Hepatocyte (in vitro differentiated cells): ENCODE data around the gene WNK1. TPM values are rescaled to one million over a fixed set of nuclear protein-coding genes. Genes with fewer than 3 reads are reported as not detected.

ENCODE experiments used
- DNase-seq: peaks from one replicate; pipeline ENCODE4 v3.0.0-alpha.2; 2016; ENCODE audit warnings: low spot score
- H2AFZ ChIP-seq: fragments of 200-600 bp; sonication (generic); 2 replicates; pipeline ENCODE4 v1.6.0; 2016; ENCODE audit warnings: antibody characterized with exemption, mild to moderate bottlenecking
- H3K27ac ChIP-seq: fragments of 200-600 bp; sonication (generic); 2 replicates; pipeline ENCODE4 v1.5.1; 2016; ENCODE audit warnings: mild to moderate bottlenecking
- H3K27me3 ChIP-seq: fragments of 200-600 bp; sonication (generic); 2 replicates; pipeline ENCODE4 v1.6.1; 2016
- H3K36me3 ChIP-seq: fragments of 200-600 bp; sonication (generic); replicated peaks from 2 replicates; pipeline ENCODE4 v1.5.1; 2016; ENCODE audit warnings: low read depth; ENCODE audit not compliant: insufficient read depth
- H3K4me1 ChIP-seq: fragments of 200-600 bp; sonication (generic); 2 replicates; pipeline ENCODE4 v1.5.1; 2016; ENCODE audit warnings: mild to moderate bottlenecking, moderate library complexity; ENCODE audit not compliant: insufficient read depth
- H3K4me2 ChIP-seq: fragments of 200-600 bp; sonication (generic); 2 replicates; pipeline ENCODE4 v1.6.0; 2016
- H3K4me3 ChIP-seq: fragments of 200-600 bp; sonication (generic); 2 replicates; pipeline ENCODE4 v1.5.1; 2016; ENCODE audit warnings: mild to moderate bottlenecking
- H3K79me2 ChIP-seq: fragments of 200-600 bp; sonication (generic); 2 replicates; pipeline ENCODE4 v1.6.0; 2017; ENCODE audit warnings: mild to moderate bottlenecking
- H3K9me2 ChIP-seq: fragments of 200-600 bp; sonication (generic); replicated peaks from 2 replicates; pipeline ENCODE4 v1.6.0; 2017; ENCODE audit warnings: mild to moderate bottlenecking; ENCODE audit not compliant: insufficient read depth
- H3K9me3 ChIP-seq: fragments of 200-600 bp; sonication (generic); 2 replicates; pipeline ENCODE4 v1.5.1; 2016; ENCODE audit warnings: low read depth, mild to moderate bottlenecking
- H4K20me1 ChIP-seq: fragments of 200-600 bp; sonication (generic); 2 replicates; pipeline ENCODE4 v1.6.0; 2016; ENCODE audit warnings: mild to moderate bottlenecking; ENCODE audit not compliant: insufficient read depth, poor library complexity, severe bottlenecking
- CTCF ChIP-seq: fragments of 200-600 bp; sonication (generic); IDR thresholded peaks from 2 replicates; pipeline ENCODE4 v1.5.1; 2016; ENCODE audit warnings: antibody characterized with exemption, mild to moderate bottlenecking; ENCODE audit not compliant: poor library complexity
- EZH2 ChIP-seq: fragments of 200-600 bp; sonication (generic); IDR thresholded peaks from 2 replicates; pipeline ENCODE4 v1.6.1; 2016; ENCODE audit warnings: antibody characterized with exemption, mild to moderate bottlenecking, borderline replicate concordance
- EZH2phosphoT487 ChIP-seq: fragments of 200-600 bp; sonication (generic); IDR thresholded peaks from one replicate; pipeline ENCODE4 v1.6.1; 2018; ENCODE audit warnings: antibody characterized with exemption, mild to moderate bottlenecking, low read depth, moderate library complexity; ENCODE audit not compliant: unreplicated experiment, severe bottlenecking
- WGBS: methylation state at CpG from one replicate; pipeline ENCODE4 v1.1.6; 2016; ENCODE audit warnings: low lambda C conversion rate; ENCODE audit errors: missing lambda C conversion rate; 5-methylcytosine and 5-hydroxymethylcytosine counted together
- polyA plus RNA-seq: library from polyadenylated mRNA; unstranded; fragments of >200 nt; fragmentation: Nextera tagmentation; extraction: Ambion mirVana; gene quantifications from 2 replicates; pipeline ENCODE4 v1.2.1, GENCODE V29; 2016
- total RNA-seq: library from RNA; depleted of rRNA; stranded (reverse); fragments of >200 nt; gene quantifications from 2 replicates; pipeline ENCODE4 v1.2.3, GENCODE V29; 2014

WNK1 gene
- total and polyA plus RNA-seq, 2 experiments from 2014 or later, result 58.5 to 62.6 TPM

- 77% methylated on average over 9 of the region's 9 CpGs for WGBS
- no peak overlapping the region for H3K4me3 ChIP-seq
- no peak for TF ChIP-seq CTCF
- TF ChIP-seq EZH2phosphoT487, result no peak
These were observed 32.0 kb upstream of the WNK1 start for GRCh38 chr12:720231-720941.

GRCh38 chr12:724194-724855 lies 28.1 kb upstream of the WNK1 start:
- Histone ChIP-seq H2AFZ (no peak overlapping the region), H4K20me1 (no peaks in the 10 kb centered on the region), H3K27ac (no peak overlapping the region), H3K79me2 (no peaks in the 10 kb centered on the region), H3K4me1 (peaks cover 4% of the 10 kb centered on the region), H3K4me2 (no peak overlapping the region), H3K9me2 (no peaks in the 10 kb centered on the region), H3K36me3 (no peaks in the 10 kb centered on the region), H3K27me3 (no peaks in the 10 kb centered on the region), H3K9me3 (no peaks in the 10 kb centered on the region), H3K4me3 (no peak overlapping the region)
- WGBS, result 71% methylated on average over 6 of the region's 6 CpGs
- no peak for TF ChIP-seq EZH2phosphoT487
- TF ChIP-seq EZH2, result no peak
- no peak for TF ChIP-seq CTCF
- no peak for DNase-seq

More at GRCh38 chr12:720231-720941, 32.0 kb upstream of the WNK1 start:
- Histone ChIP-seq H3K4me1 (no peaks in the 10 kb centered on the region), H3K4me2 (no peak overlapping the region), H3K9me2 (no peaks in the 10 kb centered on the region), H3K36me3 (no peaks in the 10 kb centered on the region), H4K20me1 (no peaks in the 10 kb centered on the region), H3K27me3 (no peaks in the 10 kb centered on the region), H3K27ac (no peak overlapping the region), H2AFZ (no peak overlapping the region), H3K9me3 (no peaks in the 10 kb centered on the region), H3K79me2 (no peaks in the 10 kb centered on the region)
- DNase-seq, result no peak

GRCh38 chr12:725076-725475 lies 27.3 kb upstream of the WNK1 start:
- H3K36me3 ChIP-seq, result no peaks in the 10 kb centered on the region
- DNase-seq, result no peak
- peaks cover 4% of the 10 kb centered on the region for H3K4me1 ChIP-seq
- H3K4me2 ChIP-seq, result no peak overlapping the region
- no peak overlapping the region for H2AFZ ChIP-seq
- no peaks in the 10 kb centered on the region for H4K20me1 ChIP-seq
- no peaks in the 10 kb centered on the region for H3K9me2 ChIP-seq
- WGBS, result 100% methylated on average over 2 of the region's 2 CpGs
- no peak for TF ChIP-seq EZH2
- no peak for TF ChIP-seq EZH2phosphoT487
- no peak for TF ChIP-seq CTCF
- no peaks in the 10 kb centered on the region for H3K27me3 ChIP-seq
- H3K27ac ChIP-seq, result no peak overlapping the region
- H3K9me3 ChIP-seq, result no peaks in the 10 kb centered on the region
- H3K79me2 ChIP-seq, result no peaks in the 10 kb centered on the region
- no peak overlapping the region for H3K4me3 ChIP-seq
